Inflammatory macrophage treated with lipopolysaccharide for 1 hour (primary cell): ENCODE measurements around the gene PCBP3.
"Not testable (repeated sequence)": the region's sequence is repeated elsewhere in the genome, so short reads cannot be mapped to it uniquely, and the experiment has no call there.

Experiments
- DNase-seq, 2 donors: peaks; one replicate each; pipeline ENCODE4 v3.0.0-alpha.2; 2020 to 2022

The PCBP3 gene

GRCh38 chr21:45613881-45614280 lies 29.6 kb upstream of the PCBP3 start:
- no peak for DNase-seq

- DNase-seq, result no peak
Observed at GRCh38 chr21:45615145-45615711, 28.3 kb upstream of the PCBP3 start.

GRCh38 chr21:45617021-45617921 lies 26.3 kb upstream of the PCBP3 start:
- DNase-seq, result no peak

- DNase-seq, result no peak
Observed at GRCh38 chr21:45618287-45618686, 25.2 kb upstream of the PCBP3 start.

GRCh38 chr21:45618846-45619485 lies 24.6 kb upstream of the PCBP3 start:
- DNase-seq, result no peak

GRCh38 chr21:45620201-45620923 lies 23.2 kb upstream of the PCBP3 start:
- no peak for DNase-seq

GRCh38 chr21:45621435-45622331 lies 21.8 kb upstream of the PCBP3 start:
- not testable (repeated sequence) for DNase-seq

GRCh38 chr21:45622416-45623097 lies 21.0 kb upstream of the PCBP3 start:
- DNase-seq, result no peak

GRCh38 chr21:45623436-45623835 lies 20.1 kb upstream of the PCBP3 start:
- DNase-seq, result no peak

GRCh38 chr21:45626127-45626526 lies 17.4 kb upstream of the PCBP3 start:
- DNase-seq, result not testable (repeated sequence)

GRCh38 chr21:45629046-45629981 lies 14.2 kb upstream of the PCBP3 start:
- no peak for DNase-seq

GRCh38 chr21:45630066-45630694 lies 13.3 kb upstream of the PCBP3 start:
- DNase-seq, result no peak

- DNase-seq, result no peak
Observed at GRCh38 chr21:45630876-45631275, 12.6 kb upstream of the PCBP3 start.

- no peak for DNase-seq
Observed at GRCh38 chr21:45631540-45631939, 12.0 kb upstream of the PCBP3 start.

GRCh38 chr21:45632160-45632559 lies 11.4 kb upstream of the PCBP3 start:
- DNase-seq, result no peak

GRCh38 chr21:45632637-45633251 lies 10.8 kb upstream of the PCBP3 start:
- no peak for DNase-seq

- DNase-seq, result no peak
Observed at GRCh38 chr21:45634511-45635183, 8.9 kb upstream of the PCBP3 start.

- DNase-seq, result no peak
Observed at GRCh38 chr21:45635271-45636151, 8.0 kb upstream of the PCBP3 start.
